HG02610 (cell line): ENCODE measurements around the gene SLC15A3.

Experiments used
- ATAC-seq: cut with Tn5 transposase; IDR thresholded peaks from one replicate; pipeline ENCODE4 v1.9.1; 2021; ENCODE audit warnings: mild to moderate bottlenecking, moderate library complexity; ENCODE audit not compliant: unreplicated experiment

SLC15A3 gene

GRCh38 chr11:60899046-60899936 lies 52.7 kb downstream of the SLC15A3 start:
- no peak for ATAC-seq

DNA sequence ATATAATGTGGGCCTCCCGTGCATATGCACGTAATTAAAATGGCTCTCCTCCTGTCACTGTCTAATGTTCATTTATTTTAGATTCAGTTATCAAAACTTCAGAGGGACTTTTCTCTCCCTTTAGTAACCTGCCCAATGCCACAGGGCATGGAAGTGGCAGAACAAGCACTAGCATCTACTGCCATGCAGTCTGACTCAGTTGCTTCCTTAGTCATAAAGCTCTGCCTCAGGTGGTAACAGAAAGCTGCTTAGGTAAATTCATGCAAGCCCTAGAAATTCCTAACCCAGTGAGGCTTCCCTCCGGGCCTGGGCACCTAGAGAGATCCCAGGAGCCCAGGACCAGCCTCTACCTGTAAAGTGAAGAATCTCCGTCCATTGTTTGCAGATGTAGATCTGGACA lies 54.5 kb downstream of the SLC15A3 start:
- no peak for ATAC-seq

DNA sequence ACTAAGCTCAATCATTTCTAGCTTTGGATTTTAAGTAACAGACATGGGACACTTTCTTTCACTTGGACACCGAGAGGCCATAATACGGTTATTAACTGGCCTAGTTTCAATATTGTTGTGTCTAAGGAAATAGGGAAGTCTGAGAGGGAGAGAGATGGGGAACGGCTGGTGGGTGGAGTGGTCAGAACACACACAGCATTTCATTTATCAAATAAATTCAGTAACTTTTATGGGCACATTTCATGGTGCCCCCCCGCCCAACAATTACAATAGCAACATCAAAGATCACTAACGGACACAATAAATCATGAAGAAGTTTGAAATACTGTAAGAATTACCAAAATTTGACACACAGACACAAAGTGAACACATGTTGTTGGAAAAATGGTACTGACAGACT lies 56.3 kb downstream of the SLC15A3 start:
- no peak for ATAC-seq

DNA sequence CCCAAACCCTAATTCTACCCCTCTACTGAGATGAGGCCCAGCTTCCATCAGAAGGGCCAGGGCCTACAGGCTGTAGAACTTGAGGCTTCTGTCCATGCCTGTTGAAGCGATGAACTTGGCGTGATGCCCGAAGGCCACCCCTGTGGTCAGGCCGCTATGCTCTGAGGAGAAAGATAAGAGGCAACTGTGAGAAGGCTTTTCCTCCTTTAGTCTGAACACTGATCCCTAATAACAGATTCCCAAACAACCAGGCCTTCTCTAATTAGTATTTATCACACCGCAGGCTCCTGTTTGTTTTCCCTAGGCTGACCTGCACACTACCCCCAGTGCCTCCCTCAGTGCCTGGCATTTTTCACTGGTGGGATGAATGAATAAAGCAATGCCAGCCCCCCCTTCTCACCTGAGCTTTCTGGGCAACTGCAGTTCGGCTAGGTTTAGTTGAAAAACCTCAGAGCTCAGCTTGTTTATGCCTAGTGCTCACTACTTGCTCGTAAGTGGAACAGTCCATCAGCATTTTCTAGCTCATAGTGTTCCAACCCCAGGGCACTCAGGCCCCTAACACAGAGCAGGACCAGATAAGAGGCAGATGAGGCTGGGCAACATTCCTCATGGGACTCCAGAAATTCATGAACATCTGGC lies 60.8 kb downstream of the SLC15A3 start:
- ATAC-seq, result no peak

- no peak for ATAC-seq
These were observed 61.3 kb downstream of the SLC15A3 start for GRCh38 chr11:60890696-60891095.

DNA sequence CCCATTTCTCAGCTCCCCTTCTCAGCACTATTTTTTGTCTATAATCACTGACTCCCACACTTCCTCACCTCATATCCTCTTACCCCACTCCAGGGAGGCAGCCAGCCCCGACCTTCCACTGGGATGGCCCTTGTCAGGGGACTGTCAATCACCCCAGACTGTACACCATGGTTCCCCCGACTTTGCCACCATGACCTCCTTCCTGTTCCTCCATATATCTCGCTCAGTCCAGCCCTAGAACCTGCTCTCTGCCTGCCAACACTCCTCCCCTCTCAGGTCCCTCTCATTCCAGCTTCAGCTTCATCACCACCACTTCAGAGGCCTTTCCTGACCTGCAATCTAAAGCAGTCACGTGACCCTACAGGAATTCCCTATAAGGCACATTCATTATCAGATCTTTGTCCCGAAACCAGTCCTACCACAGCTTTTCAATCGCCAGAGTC lies 62.1 kb downstream of the SLC15A3 start:
- no peak for ATAC-seq

GRCh38 chr11:60887556-60887955 lies 64.4 kb downstream of the SLC15A3 start:
- no peak for ATAC-seq
